ENCODE data around the gene SCFD2.

SCFD2 gene

GRCh38 chr4:53113431-53114225 lies 252.2 kb downstream of the SCFD2 start:
- Mint-ChIP-seq H3K27ac (no peak overlapping the region), H3K9me3 (peaks cover 0 to 4% of the 10 kb centered on the region in 2 donors), H3K36me3 (ENCODE audit: insufficient read depth) (no peaks in the 10 kb centered on the region)

GRCh38 chr4:53105313-53105712 lies 260.5 kb downstream of the SCFD2 start:
- DNase-seq (no peak), ATAC-seq (replicated peaks) (no peak)
- no peaks in the 10 kb centered on the region for H3K27me3 Mint-ChIP-seq
- peaks cover 2 to 15% of the 10 kb centered on the region in 2 donors for H3K4me1 Mint-ChIP-seq (ENCODE audit: low read depth in 2 of 2)
- H3K4me3 Mint-ChIP-seq: no peak overlapping the region
- no peaks in the 10 kb centered on the region for H3K36me3 Mint-ChIP-seq (ENCODE audit: insufficient read depth)
- H3K27ac Mint-ChIP-seq: no peak overlapping the region
- H3K9me3 Mint-ChIP-seq: no peaks in the 10 kb centered on the region

More at GRCh38 chr4:53113431-53114225, 252.2 kb downstream of the SCFD2 start:
- peaks cover 9 to 11% of the 10 kb centered on the region in 2 donors for H3K4me1 Mint-ChIP-seq (ENCODE audit: low read depth in 2 of 2)
- no peak for ATAC-seq (replicated peaks)
- H3K27me3 Mint-ChIP-seq: no peaks in the 10 kb centered on the region
- DNase-seq: no peak
- H3K4me3 Mint-ChIP-seq: no peak overlapping the region

- no peak for DNase-seq
- H3K4me1 Mint-ChIP-seq (ENCODE audit: low read depth in 2 of 2): peaks cover 0 to 12% of the 10 kb centered on the region in 2 donors
- no peak overlapping the region for H3K4me3 Mint-ChIP-seq
- H3K27me3 Mint-ChIP-seq: no peaks in the 10 kb centered on the region
- no peaks in the 10 kb centered on the region for H3K36me3 Mint-ChIP-seq (ENCODE audit: insufficient read depth)
- no peak for ATAC-seq (replicated peaks)
- peaks cover 0 to 2% of the 10 kb centered on the region in 2 donors for H3K9me3 Mint-ChIP-seq
- no peak overlapping the region for H3K27ac Mint-ChIP-seq
Measured at GRCh38 chr4:53103481-53103880, 262.4 kb downstream of the SCFD2 start.

GRCh38 chr4:53101191-53101581 lies 264.7 kb downstream of the SCFD2 start:
- DNase-seq (no peak), ATAC-seq (replicated peaks) (no peak)
- Mint-ChIP-seq H3K36me3 (ENCODE audit: insufficient read depth) (no peaks in the 10 kb centered on the region), H3K27ac (no peak overlapping the region), H3K9me3 (peaks cover 0 to 2% of the 10 kb centered on the region in 2 donors), H3K4me1 (ENCODE audit: low read depth in 2 of 2) (peaks cover 0 to 5% of the 10 kb centered on the region in 2 donors), H3K27me3 (no peaks in the 10 kb centered on the region), H3K4me3 (no peak overlapping the region)

- Mint-ChIP-seq H3K4me3 (no peak overlapping the region), H3K27ac (no peak overlapping the region), H3K4me1 (ENCODE audit: low read depth in 2 of 2) (peaks cover 0 to 5% of the 10 kb centered on the region in 2 donors), H3K27me3 (no peaks in the 10 kb centered on the region), H3K9me3 (peaks cover under 1 to 2% of the 10 kb centered on the region in 2 donors), H3K36me3 (ENCODE audit: insufficient read depth) (no peaks in the 10 kb centered on the region)
- ATAC-seq (replicated peaks) (no peak), DNase-seq (no peak)
Measured at GRCh38 chr4:53100501-53101190, 265.2 kb downstream of the SCFD2 start.

GRCh38 chr4:53098681-53099121 lies 267.2 kb downstream of the SCFD2 start:
- Mint-ChIP-seq H3K9me3 (peaks cover 2 to 11% of the 10 kb centered on the region in 2 donors), H3K27me3 (no peaks in the 10 kb centered on the region), H3K27ac (no peak overlapping the region), H3K4me1 (ENCODE audit: low read depth in 2 of 2) (peaks cover 0 to 5% of the 10 kb centered on the region in 2 donors), H3K4me3 (no peak overlapping the region), H3K36me3 (ENCODE audit: insufficient read depth) (no peaks in the 10 kb centered on the region)
- no peak for DNase-seq
- ATAC-seq (replicated peaks): no peak

- no peak overlapping the region for H3K4me3 Mint-ChIP-seq
- H3K9me3 Mint-ChIP-seq: peaks cover 2 to 11% of the 10 kb centered on the region in 2 donors
Measured at GRCh38 chr4:53094040-53094439, 271.8 kb downstream of the SCFD2 start.

GRCh38 chr4:53089936-53090729 lies 275.7 kb downstream of the SCFD2 start:
- no peaks in the 10 kb centered on the region for H3K36me3 Mint-ChIP-seq (ENCODE audit: insufficient read depth)

More at GRCh38 chr4:53094040-53094439, 271.8 kb downstream of the SCFD2 start:
- Mint-ChIP-seq H3K4me1 (ENCODE audit: low read depth in 2 of 2) (no peaks in the 10 kb centered on the region), H3K27ac (no peak overlapping the region), H3K36me3 (ENCODE audit: insufficient read depth) (no peaks in the 10 kb centered on the region), H3K27me3 (no peaks in the 10 kb centered on the region)
- DNase-seq: no peak
- no peak for ATAC-seq (replicated peaks)

GRCh38 chr4:53088152-53088551 lies 277.7 kb downstream of the SCFD2 start:
- no peaks in the 10 kb centered on the region for H3K27me3 Mint-ChIP-seq
- H3K9me3 Mint-ChIP-seq: peaks cover 8 to 13% of the 10 kb centered on the region in 2 donors
- H3K4me1 Mint-ChIP-seq (ENCODE audit: low read depth in 2 of 2): no peaks in the 10 kb centered on the region
- ATAC-seq (replicated peaks): no peak
- H3K27ac Mint-ChIP-seq: no peak overlapping the region
- H3K36me3 Mint-ChIP-seq (ENCODE audit: insufficient read depth): no peaks in the 10 kb centered on the region
- no peak overlapping the region for H3K4me3 Mint-ChIP-seq
- DNase-seq: no peak

More at GRCh38 chr4:53089936-53090729, 275.7 kb downstream of the SCFD2 start:
- Mint-ChIP-seq H3K27ac (no peak overlapping the region), H3K4me3 (no peak overlapping the region), H3K4me1 (ENCODE audit: low read depth in 2 of 2) (no peaks in the 10 kb centered on the region), H3K27me3 (no peaks in the 10 kb centered on the region), H3K9me3 (peaks cover 3 to 12% of the 10 kb centered on the region in 2 donors)
- ATAC-seq (replicated peaks) (no peak), DNase-seq (no peak)

GRCh38 chr4:53076374-53076958 lies 289.4 kb downstream of the SCFD2 start:
- Mint-ChIP-seq H3K27me3 (no peaks in the 10 kb centered on the region), H3K4me1 (ENCODE audit: low read depth in 2 of 2) (peaks cover 3 to 4% of the 10 kb centered on the region in 2 donors), H3K4me3 (no peak overlapping the region), H3K36me3 (ENCODE audit: insufficient read depth) (no peaks in the 10 kb centered on the region), H3K27ac (no peak overlapping the region), H3K9me3 (no peaks in the 10 kb centered on the region)
- ATAC-seq (replicated peaks) (no peak), DNase-seq (no peak)

GRCh38 chr4:53075162-53075785 lies 290.6 kb downstream of the SCFD2 start:
- peak overlapping the region in 1 of 2 donors; percentile 23 for H3K27ac Mint-ChIP-seq
- H3K4me3 Mint-ChIP-seq: no peak overlapping the region
- no peaks in the 10 kb centered on the region for H3K27me3 Mint-ChIP-seq
- no peaks in the 10 kb centered on the region for H3K36me3 Mint-ChIP-seq (ENCODE audit: insufficient read depth)
- peaks cover 3 to 4% of the 10 kb centered on the region in 2 donors for H3K4me1 Mint-ChIP-seq (ENCODE audit: low read depth in 2 of 2)
- ATAC-seq (replicated peaks) (no peak), DNase-seq (no peak)
- H3K9me3 Mint-ChIP-seq: no peaks in the 10 kb centered on the region

GRCh38 chr4:53068755-53069330 lies 297.0 kb downstream of the SCFD2 start:
- Mint-ChIP-seq H3K9me3 (peaks cover 4 to 8% of the 10 kb centered on the region in 2 donors), H3K36me3 (ENCODE audit: insufficient read depth) (no peaks in the 10 kb centered on the region), H3K27ac (no peak overlapping the region), H3K4me3 (no peak overlapping the region), H3K27me3 (no peaks in the 10 kb centered on the region), H3K4me1 (ENCODE audit: low read depth in 2 of 2) (no peaks in the 10 kb centered on the region)
- ATAC-seq (replicated peaks) (no peak), DNase-seq (no peak)

All from effector memory CD8-positive, alpha-beta T cell (primary cell).